GM18858 (cell line): ENCODE measurements around the gene BUB1B.
A peak's percentile ranks its signal among the peaks of the same experiment; 100 is the strongest.
"Not testable (repeated sequence)": the region's sequence is repeated elsewhere in the genome, so short reads cannot be mapped to it uniquely, and the experiment has no call there.

Experiments used
- ATAC-seq: cut with Tn5 transposase; IDR thresholded peaks from one replicate; pipeline ENCODE4 v1.9.1; 2021; ENCODE audit not compliant: unreplicated experiment

The BUB1B gene, protein sequence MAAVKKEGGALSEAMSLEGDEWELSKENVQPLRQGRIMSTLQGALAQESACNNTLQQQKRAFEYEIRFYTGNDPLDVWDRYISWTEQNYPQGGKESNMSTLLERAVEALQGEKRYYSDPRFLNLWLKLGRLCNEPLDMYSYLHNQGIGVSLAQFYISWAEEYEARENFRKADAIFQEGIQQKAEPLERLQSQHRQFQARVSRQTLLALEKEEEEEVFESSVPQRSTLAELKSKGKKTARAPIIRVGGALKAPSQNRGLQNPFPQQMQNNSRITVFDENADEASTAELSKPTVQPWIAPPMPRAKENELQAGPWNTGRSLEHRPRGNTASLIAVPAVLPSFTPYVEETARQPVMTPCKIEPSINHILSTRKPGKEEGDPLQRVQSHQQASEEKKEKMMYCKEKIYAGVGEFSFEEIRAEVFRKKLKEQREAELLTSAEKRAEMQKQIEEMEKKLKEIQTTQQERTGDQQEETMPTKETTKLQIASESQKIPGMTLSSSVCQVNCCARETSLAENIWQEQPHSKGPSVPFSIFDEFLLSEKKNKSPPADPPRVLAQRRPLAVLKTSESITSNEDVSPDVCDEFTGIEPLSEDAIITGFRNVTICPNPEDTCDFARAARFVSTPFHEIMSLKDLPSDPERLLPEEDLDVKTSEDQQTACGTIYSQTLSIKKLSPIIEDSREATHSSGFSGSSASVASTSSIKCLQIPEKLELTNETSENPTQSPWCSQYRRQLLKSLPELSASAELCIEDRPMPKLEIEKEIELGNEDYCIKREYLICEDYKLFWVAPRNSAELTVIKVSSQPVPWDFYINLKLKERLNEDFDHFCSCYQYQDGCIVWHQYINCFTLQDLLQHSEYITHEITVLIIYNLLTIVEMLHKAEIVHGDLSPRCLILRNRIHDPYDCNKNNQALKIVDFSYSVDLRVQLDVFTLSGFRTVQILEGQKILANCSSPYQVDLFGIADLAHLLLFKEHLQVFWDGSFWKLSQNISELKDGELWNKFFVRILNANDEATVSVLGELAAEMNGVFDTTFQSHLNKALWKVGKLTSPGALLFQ

GRCh38 chr15:40160689-40161688 is at the start of gene BUB1B:
Gene BUB1B, plus strand, starts transcription at chr15:40161069. Its CDS starts 152 bp downstream, at chr15:40161221.
- peak; percentile 75 for ATAC-seq

DNA sequence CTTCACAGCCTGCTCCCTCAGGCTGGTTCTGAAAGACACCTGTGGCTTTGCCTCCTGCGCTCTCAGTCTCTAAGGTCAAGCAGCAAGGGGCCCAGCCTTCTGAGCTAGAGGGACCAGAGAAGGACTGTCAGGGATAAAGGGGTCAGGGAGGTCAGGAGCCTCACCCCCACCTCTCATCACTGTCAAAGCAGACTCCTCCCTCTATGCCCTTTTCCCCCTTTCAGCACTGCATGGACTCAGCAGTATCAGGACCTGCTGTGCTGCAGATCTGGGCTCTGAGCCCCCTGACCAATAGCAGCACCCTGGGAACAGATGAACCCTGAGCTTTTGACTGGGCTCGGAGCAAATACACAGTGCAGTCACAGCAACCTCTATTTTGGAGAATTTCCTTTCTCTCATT is 49.0 kb upstream of the BUB1B start:
- ATAC-seq = no peak

GRCh38 chr15:40112789-40113188 is 48.1 kb upstream of the BUB1B start:
- no peak for ATAC-seq

DNA sequence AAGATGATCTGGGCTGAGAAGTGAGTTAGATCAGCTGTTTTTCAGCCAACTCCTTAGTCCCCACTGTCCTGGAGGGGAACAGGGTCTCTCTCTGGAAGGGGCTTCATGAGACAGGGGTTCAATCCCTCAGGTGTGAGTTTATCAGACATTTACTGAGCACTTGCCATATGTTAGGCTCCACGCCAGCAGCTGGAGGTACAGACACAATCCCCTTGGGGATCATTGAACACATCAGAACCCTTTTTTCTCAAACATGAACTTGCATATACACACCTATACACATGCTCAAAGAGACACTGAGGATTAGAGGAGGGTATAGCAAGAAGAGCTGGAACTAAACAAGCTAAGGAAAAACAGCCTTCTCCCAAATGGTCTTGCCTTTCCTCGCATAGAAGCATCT is 46.7 kb upstream of the BUB1B start:
- no peak for ATAC-seq

GRCh38 chr15:40115106-40115505 is 45.8 kb upstream of the BUB1B start:
- not testable (repeated sequence) for ATAC-seq

- ATAC-seq = peak; percentile 82
These were observed 45.2 kb upstream of the BUB1B start for GRCh38 chr15:40115670-40116093.

DNA sequence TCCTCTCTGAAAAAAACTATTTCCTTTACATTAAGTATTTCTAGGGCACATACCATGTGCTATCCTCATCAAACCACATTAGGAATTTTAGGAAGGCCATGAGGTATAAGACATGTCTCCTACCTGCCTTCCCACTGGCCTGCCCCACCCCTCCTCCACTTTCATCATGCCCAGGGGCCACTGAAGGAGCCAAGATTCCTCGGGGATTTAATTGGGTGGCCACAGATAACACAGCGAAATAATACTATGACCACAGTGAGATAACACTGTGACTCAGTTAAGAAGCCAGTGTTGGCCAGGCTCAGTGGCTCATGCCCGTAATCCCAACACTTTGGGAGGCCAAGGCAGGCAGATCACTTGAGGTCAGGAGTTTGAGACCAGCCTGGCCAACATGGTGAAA is 42.4 kb upstream of the BUB1B start:
- no peak for ATAC-seq

DNA sequence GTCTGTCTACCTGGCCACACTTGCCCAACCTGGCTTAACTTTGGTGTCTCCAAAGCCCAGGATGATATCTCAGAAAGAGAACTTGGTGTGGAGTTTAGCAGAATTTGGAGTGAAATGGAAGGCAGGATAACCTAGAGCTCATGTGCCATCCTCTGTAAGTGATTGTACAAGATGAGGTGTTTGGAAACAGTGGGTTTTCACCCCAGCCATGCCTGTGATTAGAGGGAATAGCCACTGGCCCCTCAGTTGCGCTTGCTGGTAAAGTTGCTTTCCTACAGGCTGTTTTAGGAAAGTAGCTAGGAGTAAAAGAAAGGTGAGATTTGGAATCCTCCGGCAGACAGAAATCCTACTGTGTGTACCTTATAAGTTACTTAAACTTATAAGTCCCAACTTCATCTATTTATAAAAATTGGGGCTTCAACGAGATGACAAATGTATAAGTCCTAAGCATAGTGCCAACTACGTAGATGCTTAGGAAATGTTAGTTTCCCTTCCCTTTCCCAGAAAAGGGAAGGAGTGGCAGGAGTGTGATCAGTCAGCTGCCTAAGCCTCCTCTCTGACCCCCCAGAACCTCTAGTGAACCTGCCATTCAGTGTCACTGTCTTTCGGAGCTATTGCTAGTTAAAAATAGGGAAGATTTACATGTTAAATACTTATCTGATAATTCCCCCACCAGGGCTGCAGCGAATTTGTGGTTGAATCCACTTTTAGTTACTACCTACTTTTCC is 38.8 kb upstream of the BUB1B start:
- ATAC-seq = no peak

- not testable (repeated sequence) for ATAC-seq
These were observed 37.9 kb upstream of the BUB1B start for GRCh38 chr15:40122989-40123388.

DNA sequence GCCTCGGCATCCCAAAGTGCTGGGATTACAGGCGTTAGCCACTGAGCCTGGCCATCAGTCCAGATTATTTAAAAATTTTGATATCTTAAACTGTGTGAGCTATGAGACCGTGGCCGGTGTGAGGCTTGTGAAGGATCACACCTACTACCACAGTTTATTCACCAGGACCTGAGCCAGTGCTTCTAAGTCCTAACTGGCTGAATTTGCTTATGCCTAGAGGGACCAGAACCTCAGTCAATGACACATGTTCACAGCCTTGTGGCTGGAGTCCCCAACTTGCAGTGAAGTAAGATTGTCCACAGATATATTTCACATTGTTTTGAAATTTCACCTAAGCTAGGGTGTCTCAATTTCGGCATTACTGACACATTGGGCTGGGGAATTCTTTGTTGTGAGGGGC is 37.0 kb upstream of the BUB1B start:
- not testable (repeated sequence) for ATAC-seq

DNA sequence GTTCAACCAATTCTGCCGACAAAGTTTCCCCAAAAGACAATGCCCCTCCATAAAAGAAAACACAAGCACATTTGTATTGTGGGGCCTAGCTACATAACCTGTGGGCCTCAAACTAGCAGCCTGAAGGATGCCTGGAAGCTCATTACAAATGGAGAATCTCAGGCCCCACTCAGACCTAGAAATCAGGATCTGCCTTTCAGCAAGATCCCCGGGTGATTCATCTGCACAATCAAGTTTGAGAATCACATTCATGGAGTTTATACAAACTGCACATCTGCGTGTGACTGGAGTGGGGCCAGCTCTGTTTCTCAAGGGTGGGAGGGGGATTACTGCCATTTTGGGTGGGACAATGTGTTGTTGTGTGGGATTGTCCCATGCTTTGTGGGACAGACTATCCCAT is 36.5 kb upstream of the BUB1B start:
- not testable (repeated sequence) for ATAC-seq

DNA sequence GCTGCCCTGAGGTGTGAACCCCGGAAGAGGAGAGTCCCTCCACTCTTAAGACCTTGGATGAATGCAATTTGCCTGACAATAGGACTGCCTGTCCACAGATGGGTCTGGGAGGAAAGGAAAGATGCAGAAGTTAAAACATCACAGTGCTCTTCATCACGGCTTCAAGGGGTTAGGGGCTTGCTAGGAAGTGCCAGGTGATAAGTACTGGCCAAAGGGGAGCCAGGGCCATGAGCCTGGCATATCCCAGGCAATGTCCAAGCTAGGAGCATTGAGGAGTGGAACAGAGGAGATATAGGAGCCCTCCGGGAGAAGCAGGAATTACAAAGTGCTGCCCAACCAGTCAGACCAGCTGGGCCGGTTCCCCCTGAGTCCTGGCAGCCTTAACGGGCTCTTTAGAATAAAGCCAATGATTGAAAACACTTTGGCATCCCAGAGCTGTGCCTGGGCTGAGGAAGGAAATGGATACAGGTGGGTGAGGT is 36.0 kb upstream of the BUB1B start:
- ATAC-seq = not testable (repeated sequence)

DNA sequence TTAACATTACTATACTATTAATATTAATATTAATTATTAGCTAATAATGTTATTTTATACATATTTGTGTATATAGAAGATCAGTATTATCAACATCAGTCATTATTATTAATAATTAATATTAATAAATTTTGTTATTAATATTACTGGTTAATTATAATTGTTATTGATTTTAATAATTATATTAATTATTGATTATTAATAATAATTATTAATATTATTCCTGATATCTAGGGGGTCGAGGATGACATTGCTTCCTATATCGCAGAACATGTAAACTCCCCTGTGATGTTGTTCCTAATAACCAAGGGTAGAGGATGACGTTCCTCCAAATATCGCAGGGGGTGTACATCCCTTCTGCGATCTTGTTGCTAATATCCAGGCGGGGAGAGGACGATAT is 34.9 kb upstream of the BUB1B start:
- no peak for ATAC-seq

DNA sequence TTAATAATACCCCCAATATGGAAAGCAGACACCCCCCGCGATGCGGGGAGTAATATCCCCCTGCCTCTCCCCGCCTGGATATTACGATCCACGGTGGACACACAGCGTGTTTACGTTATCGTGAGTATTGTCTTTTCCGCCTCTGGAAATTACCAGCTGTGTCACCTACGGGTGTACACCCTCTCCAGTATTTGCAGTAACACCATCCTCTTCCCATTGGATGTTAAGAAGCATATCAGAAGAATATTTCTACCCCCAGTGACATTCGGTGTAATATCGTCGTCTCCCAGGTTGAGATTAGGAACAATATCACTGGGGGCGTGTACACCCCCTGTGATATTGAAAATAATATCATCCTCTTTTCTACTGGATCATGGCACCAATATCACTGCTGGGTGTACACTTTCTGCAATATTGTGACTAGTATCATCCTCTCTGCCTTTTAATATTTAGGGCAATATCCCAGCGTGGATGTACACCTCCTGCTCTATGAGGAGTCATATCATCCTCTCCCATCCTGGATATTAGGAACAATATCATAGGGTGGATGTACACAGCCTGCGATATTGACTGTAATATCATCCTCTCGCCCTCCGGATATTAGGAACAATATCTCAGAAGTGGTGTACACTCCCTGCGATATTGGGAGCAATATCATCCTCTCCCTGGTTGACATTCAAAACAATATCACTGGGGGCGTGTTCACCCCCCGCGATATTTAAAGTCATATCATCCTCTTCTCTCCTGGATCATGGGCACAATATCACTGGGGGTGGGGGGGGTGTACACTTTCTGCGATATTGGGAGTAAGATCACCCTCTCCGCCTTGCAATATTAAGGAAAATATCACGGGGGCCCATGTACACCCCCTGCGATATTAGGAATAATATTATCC is 31.9 kb upstream of the BUB1B start:
- no peak for ATAC-seq

DNA sequence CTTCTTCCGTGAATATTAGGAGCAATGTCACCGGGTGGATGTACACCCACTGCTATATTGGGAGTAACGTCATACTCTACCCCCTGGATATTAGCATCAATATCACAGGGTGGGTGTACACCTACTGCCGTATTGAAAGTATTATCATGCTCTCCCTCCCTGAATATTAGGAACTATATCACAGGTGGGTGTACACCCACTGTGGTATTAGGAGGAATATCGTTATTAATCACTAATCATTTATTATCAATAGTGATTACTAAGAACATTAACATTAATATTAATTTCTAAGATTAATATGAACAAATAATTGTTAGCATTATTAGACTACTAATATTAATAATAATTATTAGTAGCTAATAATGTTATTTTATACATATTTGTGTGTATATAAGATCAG is 30.8 kb upstream of the BUB1B start:
- no peak for ATAC-seq

- ATAC-seq = no peak
These were observed 29.9 kb upstream of the BUB1B start for GRCh38 chr15:40130799-40131502.

GRCh38 chr15:40133544-40133943 is 27.3 kb upstream of the BUB1B start:
- ATAC-seq = no peak

GRCh38 chr15:40134885-40135284 is 26.0 kb upstream of the BUB1B start:
- no peak for ATAC-seq
